Stimulated activated naive CD8-positive, alpha-beta T cell treated with anti-CD3 and anti-CD28 coated beads, Interleukin-15, Interleukin-2, amounts not matched to agents 100 ng/mL and 50 ng/mL, for 24 hours (primary cell): Measurements from ENCODE around the gene GHRH.

Source experiments
- H3K27ac Mint-ChIP-seq: one replicate; pipeline ENCODE4 v1.8.0; 2021; ENCODE audit warnings: mild to moderate bottlenecking, mixed read lengths
- H3K27me3 Mint-ChIP-seq: one replicate; pipeline ENCODE4 v1.8.0; 2021; ENCODE audit warnings: mixed read lengths
- H3K36me3 Mint-ChIP-seq: one replicate; pipeline ENCODE4 v1.8.0; 2021; ENCODE audit warnings: low read depth, mixed read lengths
- H3K4me1 Mint-ChIP-seq: one replicate; pipeline ENCODE4 v1.8.0; 2021; ENCODE audit warnings: low read depth, mixed read lengths
- H3K4me3 Mint-ChIP-seq: one replicate; pipeline ENCODE4 v1.8.0; 2021; ENCODE audit warnings: mild to moderate bottlenecking, mixed read lengths
- H3K9me3 Mint-ChIP-seq: one replicate; pipeline ENCODE4 v1.8.0; 2021; ENCODE audit warnings: mixed read lengths

The GHRH gene

GRCh38 chr20:37259031-37259430 is 2.6 kb downstream of the GHRH start:
- H3K4me3 Mint-ChIP-seq: no peak overlapping the region
- no peaks in the 10 kb centered on the region for H3K36me3 Mint-ChIP-seq
- H3K27me3 Mint-ChIP-seq: peaks cover 18% of the 10 kb centered on the region
- H3K9me3 Mint-ChIP-seq: no peaks in the 10 kb centered on the region
- H3K27ac Mint-ChIP-seq: no peak overlapping the region
- no peaks in the 10 kb centered on the region for H3K4me1 Mint-ChIP-seq

- H3K27ac Mint-ChIP-seq: no peak overlapping the region
Observed at GRCh38 chr20:37257988-37258387, 3.6 kb downstream of the GHRH start.

DNA sequence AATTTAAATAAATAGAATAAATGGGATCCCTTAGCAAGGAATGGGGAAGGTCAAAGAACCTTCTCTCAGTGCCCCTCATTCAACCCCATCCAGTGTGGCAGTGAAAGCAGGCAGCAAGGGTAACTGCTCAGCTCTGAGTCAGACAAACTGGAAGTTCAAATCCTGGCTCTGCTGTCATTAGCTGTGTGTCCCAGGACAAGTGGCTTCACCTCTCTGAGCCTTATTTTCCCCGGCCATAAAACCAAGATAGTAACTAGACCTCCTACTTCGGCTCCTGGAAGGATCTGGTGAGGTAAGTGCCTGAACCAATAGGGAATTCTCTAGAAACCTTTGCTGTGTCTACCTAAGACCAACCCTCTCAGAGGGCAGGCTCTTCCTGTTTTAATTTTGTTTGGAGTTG is 4.1 kb downstream of the GHRH start:
- Mint-ChIP-seq H3K4me1 (no peaks in the 10 kb centered on the region), H3K4me3 (no peak overlapping the region), H3K36me3 (no peaks in the 10 kb centered on the region), H3K27me3 (peaks cover 17% of the 10 kb centered on the region), H3K9me3 (no peaks in the 10 kb centered on the region), H3K27ac (no peak overlapping the region)

More at GRCh38 chr20:37257988-37258387, 3.6 kb downstream of the GHRH start:
- Mint-ChIP-seq H3K4me1 (no peaks in the 10 kb centered on the region), H3K27me3 (peaks cover 18% of the 10 kb centered on the region), H3K4me3 (no peak overlapping the region), H3K9me3 (no peaks in the 10 kb centered on the region), H3K36me3 (no peaks in the 10 kb centered on the region)

DNA sequence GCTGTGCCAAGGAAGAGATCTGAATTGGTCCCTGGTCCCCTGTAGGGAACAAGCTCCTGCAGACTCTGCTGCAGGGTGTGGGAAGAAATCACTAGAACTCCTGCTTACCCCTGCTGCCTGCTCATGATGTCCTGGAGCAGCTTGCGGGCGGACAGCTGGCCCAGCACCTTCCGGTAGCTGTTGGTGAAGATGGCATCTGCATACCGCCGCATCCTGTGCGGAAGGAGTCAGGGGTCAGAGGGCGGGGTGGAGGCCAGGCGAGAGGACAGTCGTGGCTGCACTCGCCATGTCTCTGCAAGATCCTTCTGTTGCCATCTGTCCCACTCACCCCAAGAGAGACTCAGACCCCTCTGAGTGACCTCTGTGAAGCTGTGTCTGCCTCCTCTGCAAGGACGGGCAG is 5.3 kb downstream of the GHRH start:
- Mint-ChIP-seq H3K27ac (no peak overlapping the region), H3K27me3 (peaks cover 15% of the 10 kb centered on the region), H3K4me3 (no peak overlapping the region), H3K9me3 (no peaks in the 10 kb centered on the region), H3K36me3 (no peaks in the 10 kb centered on the region), H3K4me1 (no peaks in the 10 kb centered on the region)

DNA sequence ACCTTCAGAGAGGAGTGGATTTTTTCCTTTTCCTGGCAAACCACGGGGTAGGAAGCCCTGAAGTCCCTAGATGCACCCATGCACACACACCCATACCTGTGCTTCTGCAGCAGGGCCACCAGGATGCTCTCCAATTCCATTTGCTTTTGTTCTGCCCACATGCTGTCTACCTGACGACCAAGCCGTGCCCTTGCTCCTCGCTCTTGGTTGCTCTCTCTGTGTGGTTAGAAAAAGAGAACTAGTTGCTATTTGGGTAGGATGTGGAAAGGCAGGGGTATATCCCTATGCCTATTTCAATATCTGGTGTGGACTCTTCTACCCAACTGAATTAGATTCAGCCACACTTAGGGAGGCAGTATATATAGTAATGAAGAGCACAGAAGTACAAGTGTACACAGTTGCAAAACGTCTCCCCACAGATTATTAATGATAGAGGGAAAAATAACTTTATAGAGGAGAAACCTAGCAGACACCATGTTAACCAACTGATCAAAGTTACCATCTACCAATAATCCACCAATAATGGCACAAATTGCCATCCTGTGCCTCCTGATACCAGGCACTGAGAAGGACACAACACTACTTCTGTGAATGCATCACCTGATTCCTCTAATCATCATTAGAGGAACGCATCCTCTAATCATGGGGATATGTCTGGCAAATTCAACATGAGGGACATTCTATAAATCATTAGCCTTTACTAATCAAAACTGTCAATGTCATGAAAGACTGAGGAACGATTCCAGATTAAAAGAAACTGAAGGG is 7.3 kb downstream of the GHRH start:
- peaks cover 3% of the 10 kb centered on the region for H3K27me3 Mint-ChIP-seq
- H3K9me3 Mint-ChIP-seq: no peaks in the 10 kb centered on the region
- no peak overlapping the region for H3K27ac Mint-ChIP-seq
- no peaks in the 10 kb centered on the region for H3K4me1 Mint-ChIP-seq
- H3K36me3 Mint-ChIP-seq: no peaks in the 10 kb centered on the region
- H3K4me3 Mint-ChIP-seq: no peak overlapping the region

DNA sequence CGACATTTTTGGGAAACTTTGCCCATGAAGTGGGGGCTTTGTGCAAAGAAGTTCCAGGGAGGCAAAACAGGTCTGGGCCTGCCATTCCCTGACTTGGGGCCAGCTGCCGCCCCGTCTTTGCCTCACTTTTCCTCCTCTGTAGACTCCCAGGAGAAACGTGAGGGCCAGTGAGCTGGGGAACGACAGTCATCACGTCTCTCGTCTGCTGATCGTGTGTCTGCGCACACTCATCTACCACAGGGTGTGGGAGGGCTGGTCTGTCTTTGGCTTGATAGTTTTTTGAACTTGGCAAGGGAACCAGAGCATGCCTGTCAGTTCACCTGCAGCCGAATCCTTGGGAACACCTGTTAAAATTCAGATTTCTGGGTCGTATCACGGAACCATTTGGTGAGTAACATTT is 8.5 kb downstream of the GHRH start:
- Mint-ChIP-seq H3K27ac (no peak overlapping the region), H3K36me3 (peaks cover 6% of the 10 kb centered on the region), H3K4me3 (no peak overlapping the region), H3K9me3 (no peaks in the 10 kb centered on the region), H3K27me3 (peaks cover 3% of the 10 kb centered on the region), H3K4me1 (no peaks in the 10 kb centered on the region)

GRCh38 chr20:37251825-37252477 is 9.7 kb downstream of the GHRH start:
- no peaks in the 10 kb centered on the region for H3K4me1 Mint-ChIP-seq
- H3K9me3 Mint-ChIP-seq: no peaks in the 10 kb centered on the region
- no peak overlapping the region for H3K27ac Mint-ChIP-seq
- no peak overlapping the region for H3K4me3 Mint-ChIP-seq
- H3K27me3 Mint-ChIP-seq: peaks cover 3% of the 10 kb centered on the region
- H3K36me3 Mint-ChIP-seq: peaks cover 6% of the 10 kb centered on the region

DNA sequence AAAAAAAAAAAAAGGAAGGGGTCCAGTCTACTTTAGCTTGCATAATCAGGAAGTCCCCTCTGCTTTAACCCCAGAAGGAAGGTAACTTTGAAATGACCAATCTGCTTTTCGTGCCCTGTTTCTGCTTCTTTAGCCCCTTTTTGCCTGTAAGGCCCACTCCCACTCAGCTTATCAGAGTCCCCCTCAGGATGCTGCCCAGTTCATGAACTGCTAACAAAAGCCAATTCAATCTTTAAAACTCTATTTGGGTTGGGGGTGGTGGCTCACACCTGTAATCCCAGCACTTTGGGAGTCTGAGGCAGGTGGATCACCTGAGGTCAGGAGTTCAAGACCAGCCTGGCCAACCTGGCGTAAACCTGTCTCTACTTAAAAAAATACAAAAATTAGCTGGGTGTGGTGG is 12.3 kb downstream of the GHRH start:
- no peak overlapping the region for H3K4me3 Mint-ChIP-seq
- no peak overlapping the region for H3K27ac Mint-ChIP-seq
- H3K36me3 Mint-ChIP-seq: peaks cover 6% of the 10 kb centered on the region
- no peaks in the 10 kb centered on the region for H3K4me1 Mint-ChIP-seq
- peaks cover under 1% of the 10 kb centered on the region for H3K27me3 Mint-ChIP-seq
- no peaks in the 10 kb centered on the region for H3K9me3 Mint-ChIP-seq

- Mint-ChIP-seq H3K27me3 (no peaks in the 10 kb centered on the region), H3K4me3 (no peak overlapping the region), H3K27ac (no peak overlapping the region), H3K4me1 (no peaks in the 10 kb centered on the region), H3K36me3 (peaks cover 17% of the 10 kb centered on the region), H3K9me3 (no peaks in the 10 kb centered on the region)
Observed at GRCh38 chr20:37247547-37247946, 14.1 kb downstream of the GHRH start.

DNA sequence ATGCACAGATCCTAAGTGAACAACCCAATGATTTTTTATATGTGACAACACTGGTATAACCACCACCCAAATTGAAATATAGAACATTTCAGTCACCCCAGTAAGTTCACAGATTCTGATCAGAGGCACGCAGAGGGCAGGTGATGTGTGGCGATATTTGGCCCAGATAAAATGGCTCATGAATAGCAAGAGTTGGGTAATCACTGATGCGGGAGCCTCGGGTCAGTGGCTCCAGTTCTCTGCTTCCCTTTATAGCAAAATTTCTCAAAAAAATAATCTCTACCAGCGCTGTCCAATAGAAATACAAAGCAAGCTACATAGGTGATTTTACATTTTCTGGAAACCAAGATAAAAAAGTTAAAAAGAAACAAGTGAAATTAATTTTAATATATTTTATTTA is 14.9 kb downstream of the GHRH start:
- H3K9me3 Mint-ChIP-seq: no peaks in the 10 kb centered on the region
- no peak overlapping the region for H3K27ac Mint-ChIP-seq
- H3K27me3 Mint-ChIP-seq: no peaks in the 10 kb centered on the region
- H3K4me1 Mint-ChIP-seq: no peaks in the 10 kb centered on the region
- H3K36me3 Mint-ChIP-seq: peaks cover 25% of the 10 kb centered on the region
- no peak overlapping the region for H3K4me3 Mint-ChIP-seq

DNA sequence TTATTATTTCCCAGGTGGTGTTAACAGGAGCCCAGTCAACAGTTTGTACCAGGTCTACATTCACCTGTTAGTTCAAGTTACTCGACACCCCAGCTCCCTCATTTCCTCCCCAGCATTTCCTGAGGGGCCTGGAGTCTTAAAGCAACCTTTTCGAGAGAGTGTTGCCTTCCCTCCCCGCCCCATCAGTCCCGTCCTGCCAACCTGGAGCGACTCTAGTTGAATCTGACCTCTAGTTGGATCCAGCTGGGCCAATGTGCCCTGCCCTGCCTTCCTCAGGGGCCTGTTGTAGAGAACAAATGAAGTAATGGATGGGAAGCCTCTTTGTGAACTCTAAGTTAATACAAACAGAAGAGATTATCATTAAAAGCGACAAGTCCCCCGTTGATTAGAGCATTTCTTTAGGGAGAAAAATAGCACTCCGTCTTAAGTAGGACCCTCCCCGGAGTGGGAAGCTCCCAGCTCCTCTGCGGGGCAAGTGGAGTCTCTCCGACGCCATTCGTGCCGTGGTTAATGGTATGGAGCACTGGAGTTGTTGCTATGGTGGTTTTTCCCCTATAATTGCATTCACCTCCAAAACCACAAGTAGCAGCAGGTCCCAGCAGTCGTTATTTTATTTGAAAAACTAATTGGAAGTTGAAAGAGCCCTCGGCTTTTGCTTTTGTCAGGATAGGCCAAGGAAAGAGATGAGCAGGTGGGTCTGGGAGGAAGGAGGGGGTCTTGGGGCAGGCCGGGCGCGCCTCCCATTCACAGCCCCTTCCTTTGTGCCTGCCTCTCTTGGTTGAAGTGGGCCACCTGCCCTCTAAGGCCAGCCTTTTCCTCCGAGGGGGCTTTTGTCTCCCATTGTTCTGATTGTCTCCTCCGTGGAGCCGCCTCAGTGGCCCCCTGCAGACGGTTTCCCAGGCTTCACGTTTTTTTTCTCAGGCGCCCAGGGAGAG is 16.1 kb downstream of the GHRH start:
- Mint-ChIP-seq H3K4me1 (no peaks in the 10 kb centered on the region), H3K36me3 (peaks cover 38% of the 10 kb centered on the region), H3K27ac (no peak overlapping the region), H3K27me3 (no peaks in the 10 kb centered on the region), H3K9me3 (no peaks in the 10 kb centered on the region), H3K4me3 (no peak overlapping the region)

GRCh38 chr20:37244572-37244957 is 17.0 kb downstream of the GHRH start:
- H3K9me3 Mint-ChIP-seq: no peaks in the 10 kb centered on the region
- H3K4me1 Mint-ChIP-seq: no peaks in the 10 kb centered on the region
- no peak overlapping the region for H3K27ac Mint-ChIP-seq
- no peaks in the 10 kb centered on the region for H3K27me3 Mint-ChIP-seq
- no peak overlapping the region for H3K4me3 Mint-ChIP-seq
- peaks cover 45% of the 10 kb centered on the region for H3K36me3 Mint-ChIP-seq

DNA sequence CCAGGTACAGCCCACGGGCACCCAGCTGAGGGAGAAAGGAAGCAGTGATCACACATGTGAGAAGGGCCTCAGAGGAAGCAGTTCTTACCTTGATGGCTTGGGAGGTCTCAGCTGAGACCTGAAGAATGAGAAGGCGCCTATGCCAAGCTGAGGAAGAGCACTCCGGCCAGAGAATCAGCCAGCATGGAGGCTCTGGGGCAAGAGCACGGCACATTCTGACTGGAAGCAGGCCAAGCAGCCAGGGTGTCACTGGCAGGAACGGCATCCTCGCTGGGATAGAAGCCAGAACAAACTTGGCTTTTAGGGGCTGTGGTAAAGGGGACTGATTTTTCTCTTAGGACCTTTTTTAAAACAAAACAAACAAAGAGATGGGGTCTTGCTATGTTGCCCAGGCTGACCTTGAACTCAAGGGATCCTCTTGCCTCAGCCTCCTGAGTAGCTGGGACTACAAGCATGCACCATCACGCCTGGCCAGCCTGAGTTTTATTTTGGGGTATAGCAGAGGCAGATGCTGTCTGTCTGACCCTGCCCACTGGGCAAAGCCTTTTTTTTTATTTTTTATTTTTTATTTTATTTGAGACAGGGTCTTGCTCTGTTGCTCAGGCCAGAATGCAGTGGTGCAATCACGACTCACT is 17.6 kb downstream of the GHRH start:
- no peak overlapping the region for H3K27ac Mint-ChIP-seq
- peaks cover 50% of the 10 kb centered on the region for H3K36me3 Mint-ChIP-seq
- no peaks in the 10 kb centered on the region for H3K9me3 Mint-ChIP-seq
- H3K27me3 Mint-ChIP-seq: no peaks in the 10 kb centered on the region
- no peaks in the 10 kb centered on the region for H3K4me1 Mint-ChIP-seq
- H3K4me3 Mint-ChIP-seq: no peak overlapping the region

GRCh38 chr20:37243076-37243936 is 18.3 kb downstream of the GHRH start:
- Mint-ChIP-seq H3K4me1 (no peaks in the 10 kb centered on the region), H3K27ac (no peak overlapping the region)

More at GRCh38 chr20:37243076-37243936, 18.3 kb downstream of the GHRH start:
- Mint-ChIP-seq H3K9me3 (no peaks in the 10 kb centered on the region), H3K36me3 (peaks cover 54% of the 10 kb centered on the region), H3K4me3 (no peak overlapping the region), H3K27me3 (no peaks in the 10 kb centered on the region)
